Mucosa of descending colon (tissue), 3 donors: ENCODE data around the gene LRRTM3. TPM values are rescaled to one million over a fixed set of nuclear protein-coding genes. Genes with fewer than 3 reads are reported as not detected.

Experiments
- ATAC-seq: fragments of 200-7000 bp; cut with Tn5 transposase; one replicate; pipeline ENCODE4 v1.9.1; 2020; ENCODE audit warnings: mild to moderate bottlenecking, moderate library complexity
- DNase-seq, 3 donors: peaks; one replicate each; pipeline ENCODE4 v3.0.0-alpha.2; 2020
- H3K36me3 ChIP-seq: fragments of 200-600 bp; one replicate; pipeline ENCODE4 v1.8.0; 2021; ENCODE audit warnings: low read depth, mild to moderate bottlenecking
- H3K4me1 ChIP-seq: fragments of 200-600 bp; one replicate; pipeline ENCODE4 v1.8.0; 2021; ENCODE audit warnings: low read depth, mild to moderate bottlenecking
- H3K4me3 ChIP-seq: fragments of 200-600 bp; one replicate; pipeline ENCODE4 v1.8.0; 2021; ENCODE audit warnings: mild to moderate bottlenecking
- H3K9me3 ChIP-seq: fragments of 200-600 bp; one replicate; pipeline ENCODE4 v1.8.0; 2021; ENCODE audit warnings: mild to moderate bottlenecking
- intact Hi-C, 2 donors: fragments of 100-400 bp; cut with DNase I in 1 of 2; cut with micrococcal nuclease in 1 of 2; formaldehyde crosslinking; loops; one replicate each; pipeline versions ENCODE4 v1.11.0 to v1.11.1; 2022; cut with DNase I, micrococcal nuclease
- total RNA-seq, 3 donors: library from RNA; stranded (reverse); fragmentation: NEBNext Ultra II Directional in 2 of 3; extraction: Animal tissue kit (Norgen Biotek cat#: 25700) in 2 of 3; gene quantifications; one replicate each; pipeline versions ENCODE4 v1.2.1 to v1.2.4, GENCODE V29; 2021 to 2023
- TF ChIP-seq, protein P1 (sequence below): fragments of 200-600 bp; IDR thresholded peaks from one replicate; pipeline ENCODE4 v1.8.0; 2022; ENCODE audit warnings: antibody characterized with exemption, mild to moderate bottlenecking
- donor health status: DM: no; HTN: no; CAD: no; lungs with moderate emphysema.
- donor health status: DM: no; HTN: no; CAD: no.
- donor health status: DM: no; HTN: yes; CAD: no.

The LRRTM3 gene
- total RNA-seq, 3 donors from 2014 or later = 0.09 to 0.16 TPM; not detected in 1

DNA sequence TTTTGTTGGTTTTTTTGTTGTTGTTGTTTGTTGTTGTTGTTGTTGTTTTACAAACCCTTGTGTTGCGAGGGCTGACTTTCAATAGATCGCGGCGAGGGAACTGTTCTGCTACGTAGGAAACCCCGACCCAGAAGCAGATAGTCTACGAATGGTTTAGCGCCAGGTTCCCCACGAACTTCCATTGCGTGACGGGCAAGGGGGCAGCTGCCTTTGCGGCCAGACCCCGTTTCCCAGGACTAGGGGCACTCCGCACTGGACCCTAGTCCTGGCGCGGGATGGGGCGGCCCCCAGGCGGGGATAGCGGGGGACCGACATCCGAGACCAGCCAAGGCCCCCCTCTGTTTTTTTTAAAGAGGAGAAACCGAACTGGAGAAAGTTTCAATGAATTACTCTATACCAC is 119.6 kb downstream of the LRRTM3 start:
- no peaks in the 10 kb centered on the region for H3K9me3 ChIP-seq
- intact Hi-C loops = no loop called here
- DNase-seq = peak in 1 of 3 donors; percentile 27

DNA sequence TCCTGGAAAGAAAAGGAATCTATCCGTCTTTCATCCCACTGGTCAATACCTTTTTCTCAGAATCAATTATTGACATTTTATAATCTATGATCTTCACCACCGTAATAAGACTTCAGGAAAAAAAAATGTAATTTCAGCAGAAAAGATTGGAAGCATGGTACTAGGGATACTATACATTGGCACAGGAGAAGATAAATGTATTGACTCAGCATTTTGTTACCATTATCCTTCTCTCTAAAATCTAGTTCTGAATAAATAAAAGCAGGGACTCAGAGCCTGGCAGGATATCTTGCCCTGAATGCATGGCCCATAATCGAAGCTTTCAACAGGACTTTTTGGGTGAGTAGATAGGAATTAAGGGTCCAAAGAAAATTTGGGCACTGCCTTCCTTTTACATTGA is 120.7 kb downstream of the LRRTM3 start:
- no peak for ATAC-seq

More for the DNA sequence above, 119.6 kb downstream of the LRRTM3 start:
- no peak for ATAC-seq
- H3K4me3 ChIP-seq = no peak overlapping the region
- no peaks in the 10 kb centered on the region for H3K4me1 ChIP-seq
- TF ChIP-seq, protein P1, sequence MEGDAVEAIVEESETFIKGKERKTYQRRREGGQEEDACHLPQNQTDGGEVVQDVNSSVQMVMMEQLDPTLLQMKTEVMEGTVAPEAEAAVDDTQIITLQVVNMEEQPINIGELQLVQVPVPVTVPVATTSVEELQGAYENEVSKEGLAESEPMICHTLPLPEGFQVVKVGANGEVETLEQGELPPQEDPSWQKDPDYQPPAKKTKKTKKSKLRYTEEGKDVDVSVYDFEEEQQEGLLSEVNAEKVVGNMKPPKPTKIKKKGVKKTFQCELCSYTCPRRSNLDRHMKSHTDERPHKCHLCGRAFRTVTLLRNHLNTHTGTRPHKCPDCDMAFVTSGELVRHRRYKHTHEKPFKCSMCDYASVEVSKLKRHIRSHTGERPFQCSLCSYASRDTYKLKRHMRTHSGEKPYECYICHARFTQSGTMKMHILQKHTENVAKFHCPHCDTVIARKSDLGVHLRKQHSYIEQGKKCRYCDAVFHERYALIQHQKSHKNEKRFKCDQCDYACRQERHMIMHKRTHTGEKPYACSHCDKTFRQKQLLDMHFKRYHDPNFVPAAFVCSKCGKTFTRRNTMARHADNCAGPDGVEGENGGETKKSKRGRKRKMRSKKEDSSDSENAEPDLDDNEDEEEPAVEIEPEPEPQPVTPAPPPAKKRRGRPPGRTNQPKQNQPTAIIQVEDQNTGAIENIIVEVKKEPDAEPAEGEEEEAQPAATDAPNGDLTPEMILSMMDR = no peak
- no peaks in the 10 kb centered on the region for H3K36me3 ChIP-seq

DNA sequence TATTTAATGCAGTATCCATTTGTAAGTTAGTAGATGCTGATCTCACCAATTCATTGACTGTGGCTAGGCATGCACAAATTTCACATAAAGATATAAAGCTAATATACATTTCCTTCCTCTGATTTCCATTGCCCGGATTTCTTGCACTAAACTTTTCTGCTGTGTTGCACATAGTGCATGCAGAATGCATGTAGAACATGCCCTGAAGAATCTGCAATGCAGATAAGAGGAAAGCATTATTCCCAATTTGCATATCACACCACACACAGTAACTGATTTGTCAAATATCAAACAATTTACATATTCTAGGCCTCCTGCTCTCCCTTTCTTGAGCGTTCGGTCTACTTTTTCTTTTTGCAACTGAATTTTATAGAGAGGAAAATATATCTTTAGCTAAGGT is 124.2 kb downstream of the LRRTM3 start:
- TF ChIP-seq, protein P1 = no peak
- Histone ChIP-seq H3K36me3 (no peaks in the 10 kb centered on the region), H3K4me3 (no peak overlapping the region), H3K4me1 (no peaks in the 10 kb centered on the region), H3K9me3 (no peaks in the 10 kb centered on the region)
- intact Hi-C loops = no loop called here
- DNase-seq (no peak), ATAC-seq (no peak)

More for the DNA sequence above, 120.7 kb downstream of the LRRTM3 start:
- intact Hi-C loops = no loop called here
- Histone ChIP-seq H3K36me3 (no peaks in the 10 kb centered on the region), H3K4me3 (no peak overlapping the region), H3K9me3 (no peaks in the 10 kb centered on the region), H3K4me1 (no peaks in the 10 kb centered on the region)
- TF ChIP-seq, protein P1 = no peak
- DNase-seq = no peak

DNA sequence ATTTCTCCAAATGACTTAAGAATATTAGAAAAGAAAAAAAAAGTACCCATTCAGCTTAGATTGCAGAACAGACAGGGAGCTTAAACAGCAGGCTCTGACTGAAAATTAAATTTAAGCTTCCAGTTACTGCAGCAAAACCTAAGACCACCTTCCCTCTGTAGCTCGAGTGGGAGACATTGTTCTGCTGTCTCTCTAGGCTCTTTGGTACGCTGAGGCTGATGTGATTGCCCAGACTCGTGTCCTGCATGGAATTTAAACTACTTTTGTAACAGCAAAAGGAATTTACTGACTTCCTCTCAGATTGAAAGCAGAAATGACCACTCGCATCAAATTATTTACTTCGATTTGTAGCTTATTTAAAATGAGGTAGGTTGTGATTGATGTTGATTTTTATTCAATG is 124.6 kb downstream of the LRRTM3 start:
- TF ChIP-seq, protein P1 = no peak
- no peaks in the 10 kb centered on the region for H3K9me3 ChIP-seq
- ATAC-seq (no peak), DNase-seq (no peak)
- no peaks in the 10 kb centered on the region for H3K4me1 ChIP-seq
- H3K36me3 ChIP-seq = no peaks in the 10 kb centered on the region
- intact Hi-C loops = no loop called here
- no peak overlapping the region for H3K4me3 ChIP-seq

DNA sequence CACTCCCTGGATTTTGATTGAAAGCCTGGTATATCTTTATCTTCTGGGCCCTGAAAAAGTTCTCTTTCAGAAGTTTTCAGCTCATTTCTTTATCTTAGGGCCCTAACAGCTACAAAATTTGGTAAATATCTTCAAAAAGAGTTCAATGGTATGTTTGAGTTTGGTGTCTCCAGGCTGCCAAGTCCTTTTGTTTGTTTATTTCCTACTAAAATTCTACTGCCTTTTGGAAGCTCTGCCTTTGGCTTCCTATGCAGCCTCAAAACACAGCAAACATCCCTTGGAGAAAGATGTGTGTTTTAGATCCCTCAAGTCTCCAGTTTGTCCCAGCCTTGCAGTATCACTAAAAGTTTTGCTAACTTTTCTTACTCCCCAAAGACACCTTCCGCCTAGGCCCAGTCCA is 146.8 kb downstream of the LRRTM3 start:
- TF ChIP-seq, protein P1 = no peak
- intact Hi-C loops = no loop called here
- no peaks in the 10 kb centered on the region for H3K4me1 ChIP-seq
- DNase-seq = no peak
- no peak overlapping the region for H3K4me3 ChIP-seq
- ATAC-seq = no peak
- H3K36me3 ChIP-seq = no peaks in the 10 kb centered on the region
- H3K9me3 ChIP-seq = no peaks in the 10 kb centered on the region

DNA sequence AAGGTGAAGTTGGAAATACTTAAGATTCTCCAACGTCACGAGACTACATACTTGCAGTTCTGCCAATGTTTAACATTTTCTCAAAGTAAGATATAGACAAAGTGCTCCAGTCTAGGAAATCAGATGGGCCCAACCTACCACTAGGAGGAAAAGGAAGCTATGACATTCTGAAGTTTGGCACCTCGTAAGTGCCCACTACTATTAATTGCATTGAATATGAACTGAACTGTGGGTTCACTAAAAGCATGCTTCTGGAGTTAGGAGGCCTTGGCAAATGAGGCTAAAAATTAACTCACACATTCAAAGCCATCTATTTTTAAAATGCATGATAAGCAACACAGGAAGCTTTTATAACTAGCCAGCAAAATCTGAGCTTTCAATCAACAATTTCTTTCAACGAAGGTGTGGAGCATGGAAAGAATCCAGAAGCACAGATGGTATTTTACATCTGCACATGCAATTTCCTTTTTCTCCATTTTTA is 149.7 kb downstream of the LRRTM3 start:
- no peaks in the 10 kb centered on the region for H3K36me3 ChIP-seq
- no peaks in the 10 kb centered on the region for H3K4me1 ChIP-seq
- H3K9me3 ChIP-seq = no peaks in the 10 kb centered on the region
- intact Hi-C loops = no loop called here
- DNase-seq = no peak
- no peak for ATAC-seq
- TF ChIP-seq, protein P1 = no peak
- H3K4me3 ChIP-seq = no peak overlapping the region
